ENCODE data around the gene QPCTL.

GRCh38 chr19:45745606-45746005, 53.1 kb downstream of the QPCTL start:
- TF ChIP-seq EZH2 (IDR thresholded peaks at IDR 0.05) = no peak
- TF ChIP-seq POLR2AphosphoS5 (IDR thresholded peaks at IDR 0.05; ENCODE audit: borderline replicate concordance, low read depth, low read length) = no peak
- no peak for TF ChIP-seq FOXP2 (optimal IDR thresholded peaks at IDR 0.05; ENCODE audit: control extremely low read depth, extremely low read length, insufficient read depth)
